GM12874 (cell line): ENCODE measurements around the gene CYP27A1.

ENCODE experiments used
- TF ChIP-seq, protein P1 (sequence below): IDR thresholded peaks from 2 replicates; pipeline ENCODE4 v1.5.1; 2011; ENCODE audit warnings: low read depth, mild to moderate bottlenecking, control low read depth, low read length, moderate library complexity; ENCODE audit not compliant: insufficient read depth

CYP27A1 gene

DNA sequence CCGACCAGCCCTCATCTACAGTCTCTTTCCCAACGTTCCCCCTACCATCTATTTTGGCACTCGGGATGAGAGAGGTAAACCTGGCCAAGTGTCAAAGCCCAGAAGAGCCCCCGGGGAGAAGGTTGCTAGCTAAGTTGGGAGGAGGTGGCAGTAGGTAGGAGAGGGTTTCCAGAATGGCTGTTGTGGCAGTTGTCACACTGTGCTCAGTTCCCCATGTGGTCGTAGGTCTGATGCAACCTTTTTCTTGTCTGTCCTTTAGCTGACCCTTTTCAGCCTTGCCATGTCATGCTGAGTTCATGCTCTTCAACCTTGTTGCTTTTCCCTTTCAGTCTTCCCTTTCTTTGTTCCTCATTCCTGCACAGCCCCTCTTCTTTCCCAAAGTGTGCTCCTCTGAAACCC, 36.8 kb upstream of the CYP27A1 start:
- TF ChIP-seq, protein P1, sequence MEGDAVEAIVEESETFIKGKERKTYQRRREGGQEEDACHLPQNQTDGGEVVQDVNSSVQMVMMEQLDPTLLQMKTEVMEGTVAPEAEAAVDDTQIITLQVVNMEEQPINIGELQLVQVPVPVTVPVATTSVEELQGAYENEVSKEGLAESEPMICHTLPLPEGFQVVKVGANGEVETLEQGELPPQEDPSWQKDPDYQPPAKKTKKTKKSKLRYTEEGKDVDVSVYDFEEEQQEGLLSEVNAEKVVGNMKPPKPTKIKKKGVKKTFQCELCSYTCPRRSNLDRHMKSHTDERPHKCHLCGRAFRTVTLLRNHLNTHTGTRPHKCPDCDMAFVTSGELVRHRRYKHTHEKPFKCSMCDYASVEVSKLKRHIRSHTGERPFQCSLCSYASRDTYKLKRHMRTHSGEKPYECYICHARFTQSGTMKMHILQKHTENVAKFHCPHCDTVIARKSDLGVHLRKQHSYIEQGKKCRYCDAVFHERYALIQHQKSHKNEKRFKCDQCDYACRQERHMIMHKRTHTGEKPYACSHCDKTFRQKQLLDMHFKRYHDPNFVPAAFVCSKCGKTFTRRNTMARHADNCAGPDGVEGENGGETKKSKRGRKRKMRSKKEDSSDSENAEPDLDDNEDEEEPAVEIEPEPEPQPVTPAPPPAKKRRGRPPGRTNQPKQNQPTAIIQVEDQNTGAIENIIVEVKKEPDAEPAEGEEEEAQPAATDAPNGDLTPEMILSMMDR: no peak

DNA sequence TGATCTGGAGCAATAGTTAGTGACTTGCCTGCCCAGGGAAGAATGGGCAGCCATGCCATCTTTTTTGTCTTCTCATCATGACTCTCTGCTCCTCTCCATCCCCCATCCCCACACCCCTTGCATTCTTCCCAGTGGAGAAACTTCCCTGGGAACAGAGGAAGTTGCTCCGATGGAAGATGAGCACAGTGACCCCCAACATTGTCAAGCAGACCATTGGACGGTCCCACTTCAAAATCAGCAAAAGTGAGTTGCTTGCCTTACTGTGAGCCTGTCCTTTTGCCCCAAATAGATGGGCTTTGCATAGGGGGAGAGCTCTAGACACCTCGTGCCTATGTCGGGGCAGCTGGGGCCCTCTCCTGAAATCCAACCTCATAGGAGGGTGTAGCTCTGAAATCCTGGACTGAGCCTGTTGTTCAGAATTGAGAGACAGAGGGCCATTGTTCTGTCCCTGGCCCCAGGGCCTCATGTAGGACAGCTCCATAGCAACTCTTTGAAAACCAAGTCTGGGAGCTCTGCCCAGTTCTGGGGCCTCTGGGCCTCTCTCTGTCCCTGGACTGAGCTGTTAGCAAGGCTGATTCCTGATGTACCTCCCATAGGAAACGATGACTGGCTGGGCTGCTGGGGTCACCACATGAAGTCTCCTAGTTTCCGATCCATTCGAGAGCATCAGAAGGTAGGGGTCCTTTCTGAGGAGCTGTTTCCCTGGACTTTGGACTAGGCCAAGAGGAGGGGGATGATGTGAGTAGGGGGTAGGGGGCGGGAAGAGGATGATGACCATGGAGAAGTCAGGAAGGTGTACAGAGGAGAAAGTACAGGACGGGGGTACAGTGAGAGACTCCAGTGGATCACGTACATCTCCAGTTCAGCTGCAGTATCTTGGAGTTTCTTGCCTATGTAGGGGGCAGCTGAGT, 36.1 kb upstream of the CYP27A1 start:
- TF ChIP-seq, protein P1: no peak

DNA sequence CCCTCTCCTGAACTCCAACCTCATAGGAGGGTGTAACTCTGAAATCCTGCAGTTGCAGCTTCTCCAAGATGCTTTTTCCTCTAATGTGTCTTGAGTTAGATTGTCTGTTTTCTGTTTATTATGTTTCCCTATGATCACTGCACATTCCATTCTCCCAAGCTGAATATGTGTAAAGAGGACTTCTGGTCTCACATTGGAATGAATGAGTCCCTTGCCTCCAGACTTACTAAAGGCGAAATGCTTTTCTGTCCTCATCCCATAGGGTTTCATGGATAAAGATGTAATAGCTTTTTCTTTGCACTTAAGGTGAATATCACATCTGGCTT, 35.5 kb upstream of the CYP27A1 start:
- TF ChIP-seq, protein P1: no peak

DNA sequence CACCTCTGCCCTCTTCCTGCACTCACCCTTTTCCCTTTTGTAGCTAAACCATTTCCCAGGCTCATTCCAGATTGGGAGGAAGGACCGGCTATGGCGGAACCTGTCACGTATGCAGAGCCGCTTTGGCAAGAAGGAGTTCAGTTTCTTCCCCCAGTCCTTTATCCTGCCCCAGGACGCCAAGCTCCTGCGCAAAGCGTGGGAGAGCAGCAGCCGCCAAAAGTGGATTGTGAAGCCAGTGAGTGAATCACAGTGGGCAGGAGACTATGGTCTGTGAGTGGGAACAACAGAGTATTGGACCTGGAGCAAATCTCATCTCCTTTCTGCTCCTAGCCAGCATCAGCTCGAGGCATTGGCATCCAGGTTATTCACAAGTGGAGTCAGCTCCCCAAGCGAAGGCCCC, 35.0 kb upstream of the CYP27A1 start:
- TF ChIP-seq, protein P1: no peak

DNA sequence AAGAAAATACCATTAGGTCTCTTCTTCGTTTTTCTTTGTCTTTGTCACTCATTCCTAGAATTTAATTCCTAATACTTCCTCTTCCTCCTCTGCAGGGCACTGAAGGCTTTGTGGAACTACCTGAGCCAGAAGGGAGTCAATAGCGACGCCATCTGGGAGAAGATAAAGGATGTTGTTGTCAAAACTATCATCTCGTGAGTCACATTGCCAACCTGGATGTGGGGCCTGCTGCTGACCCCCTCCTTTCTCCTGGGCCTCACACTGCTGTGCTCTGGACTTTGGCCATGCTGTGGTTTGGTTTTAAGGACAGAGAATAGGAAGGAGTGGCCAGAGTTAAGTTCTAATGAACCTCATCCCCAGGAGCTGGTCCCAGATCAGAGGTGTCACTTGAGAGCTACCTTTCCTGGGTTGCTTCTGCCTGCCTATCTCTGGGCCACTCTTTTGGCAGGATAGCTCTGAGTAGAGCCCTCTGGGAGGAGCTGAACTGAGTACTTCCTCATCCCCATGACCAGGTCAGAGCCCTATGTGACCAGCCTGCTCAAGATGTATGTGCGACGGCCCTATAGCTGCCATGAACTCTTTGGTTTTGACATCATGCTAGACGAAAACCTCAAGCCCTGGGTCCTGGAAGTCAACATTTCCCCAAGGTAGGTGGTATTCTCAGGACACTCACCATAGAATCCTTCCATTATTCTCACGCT, 33.1 kb upstream of the CYP27A1 start:
- TF ChIP-seq, protein P1: no peak

DNA sequence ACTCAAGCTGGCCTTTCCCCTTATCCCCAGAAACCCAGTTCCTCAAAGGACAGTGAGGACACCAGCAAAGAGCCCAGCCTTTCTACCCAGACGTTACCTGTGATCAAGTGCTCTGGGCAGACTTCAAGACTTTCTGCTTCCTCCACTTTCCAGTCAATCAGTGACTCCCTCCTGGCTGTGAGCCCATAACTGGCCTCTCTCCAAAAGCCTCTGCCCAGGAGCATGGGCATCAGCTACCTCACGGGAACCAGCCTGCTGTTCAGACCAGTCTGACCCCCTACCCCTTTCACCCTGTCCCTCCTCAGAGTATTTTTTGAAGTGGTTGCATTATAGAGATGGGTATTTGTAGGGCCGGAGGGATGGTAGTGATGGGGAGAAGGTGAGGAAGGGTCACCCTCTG, 27.7 kb upstream of the CYP27A1 start:
- TF ChIP-seq, protein P1: no peak

DNA sequence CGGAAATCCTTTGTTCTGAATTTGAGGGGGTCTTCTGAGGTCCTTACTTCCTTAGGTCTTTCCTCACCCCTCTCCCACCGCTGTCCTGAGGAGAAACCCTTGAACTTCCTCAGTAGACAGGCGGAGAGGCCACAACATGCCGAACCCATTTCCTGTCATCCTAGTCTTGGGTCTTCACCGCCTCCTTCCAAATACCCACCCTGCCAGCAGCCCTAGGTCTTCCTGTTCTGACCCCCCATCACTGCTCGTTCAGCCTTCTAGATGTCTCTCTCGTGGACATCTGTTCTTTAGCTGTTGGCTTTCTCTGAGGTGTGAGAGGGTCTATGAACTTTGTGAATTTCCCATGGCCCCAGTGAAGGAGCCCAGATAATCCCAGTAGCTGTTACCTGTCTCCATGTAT, 27.2 kb upstream of the CYP27A1 start:
- TF ChIP-seq, protein P1: no peak
